OCI-LY3 (cell line): ENCODE results near the gene KIF3A.

Source experiments
- H2AFZ ChIP-seq: fragments of 200-600, 300-600 bp; shearing (Covaris generic); 2 replicates; pipeline ENCODE4 v1.6.0; 2014; ENCODE audit warnings: antibody characterized with exemption, low read depth, low read length
- H3K27ac ChIP-seq: fragments of 200-600, 300-600 bp; sonication (generic); 2 replicates; pipeline ENCODE4 v1.5.1; 2014; ENCODE audit warnings: mild to moderate bottlenecking, low read length, moderate library complexity, mixed read lengths
- H3K27me3 ChIP-seq: fragments of 200-600, 300-600 bp; sonication (generic); 2 replicates; pipeline ENCODE4 v1.6.1; 2014; ENCODE audit warnings: low read depth, low read length, mixed read lengths
- H3K36me3 ChIP-seq: fragments of 200-600, 300-600 bp; sonication (generic); replicated peaks from 2 replicates; pipeline ENCODE3; 2014; ENCODE audit warnings: low read depth, low read length, mixed read lengths
- H3K4me1 ChIP-seq: fragments of 300-600, 200-600 bp; sonication (generic); 2 replicates; pipeline ENCODE4 v1.6.1; 2014; ENCODE audit warnings: low read length, mixed read lengths
- H3K4me2 ChIP-seq: fragments of 200-600, 300-600 bp; sonication (generic); 2 replicates; pipeline ENCODE4 v1.6.1; 2014; ENCODE audit warnings: low read length, mixed read lengths
- H3K4me3 ChIP-seq: fragments of 300-600, 200-600 bp; sonication (generic); 2 replicates; pipeline ENCODE4 v1.5.1; 2014; ENCODE audit warnings: antibody characterized with exemption, mild to moderate bottlenecking, low read length, moderate library complexity
- H3K79me2 ChIP-seq: fragments of 300-600, 200-600 bp; shearing (Covaris generic); 2 replicates; pipeline ENCODE4 v1.6.1; 2014; ENCODE audit warnings: mild to moderate bottlenecking, low read length, mixed read lengths
- H3K9ac ChIP-seq: fragments of 300-600, 200-600 bp; shearing (Covaris generic); 2 replicates; pipeline ENCODE4 v1.6.0; 2014; ENCODE audit warnings: mild to moderate bottlenecking, low read length, moderate library complexity
- H3K9me3 ChIP-seq: fragments of 200-600, 300-600 bp; shearing (Covaris generic); 2 replicates; pipeline ENCODE4 v1.6.1; 2014; ENCODE audit warnings: low read length, mixed read lengths; ENCODE audit not compliant: insufficient read depth
- H4K20me1 ChIP-seq: fragments of 200-600, 300-600 bp; sonication (generic); 2 replicates; pipeline ENCODE4 v1.6.1; 2016; ENCODE audit warnings: low read length, mixed read lengths; ENCODE audit not compliant: insufficient read depth
- CTCF ChIP-seq: fragments of 200-600, 300-600 bp; sonication (generic); IDR thresholded peaks from 2 replicates; pipeline ENCODE4 v1.5.1; 2014; ENCODE audit warnings: antibody characterized with exemption, low read length, low read depth
- EZH2phosphoT487 ChIP-seq: fragments of 200-600 bp; shearing (Covaris generic); IDR thresholded peaks from 2 replicates; pipeline ENCODE4 v1.6.1; 2018; ENCODE audit warnings: antibody characterized with exemption, mixed run types, low read depth

The KIF3A gene

GRCh38 chr5:132664696-132665209 lies 72.6 kb downstream of the KIF3A start:
- Histone ChIP-seq H3K27ac (no peak overlapping the region), H3K27me3 (no peaks in the 10 kb centered on the region), H3K79me2 (no peaks in the 10 kb centered on the region), H3K36me3 (no peaks in the 10 kb centered on the region), H3K9ac (no peak overlapping the region), H4K20me1 (no peaks in the 10 kb centered on the region), H3K9me3 (no peaks in the 10 kb centered on the region), H3K4me1 (peaks cover 14% of the 10 kb centered on the region), H2AFZ (no peak overlapping the region), H3K4me3 (no peak overlapping the region), H3K4me2 (no peak overlapping the region)
- TF ChIP-seq EZH2phosphoT487 (no peak), CTCF (no peak)

GRCh38 chr5:132663771-132664695 lies 73.3 kb downstream of the KIF3A start:
- no peak overlapping the region for H3K27ac ChIP-seq
- TF ChIP-seq CTCF (no peak), EZH2phosphoT487 (no peak)

GRCh38 chr5:132662925-132663770 lies 74.2 kb downstream of the KIF3A start:
- Histone ChIP-seq H4K20me1 (no peaks in the 10 kb centered on the region), H3K4me1 (peaks cover 16% of the 10 kb centered on the region), H3K9me3 (no peaks in the 10 kb centered on the region), H3K4me3 (no peak overlapping the region), H3K27me3 (no peaks in the 10 kb centered on the region), H3K4me2 (0 out of 2 replicates have a peak overlapping the region, but pooled peaks have one; percentile 8), H2AFZ (peak overlapping the region; percentile 82), H3K9ac (no peak overlapping the region), H3K27ac (no peak overlapping the region), H3K79me2 (no peaks in the 10 kb centered on the region), H3K36me3 (no peaks in the 10 kb centered on the region)
- TF ChIP-seq EZH2phosphoT487 (no peak), CTCF (no peak)

More at GRCh38 chr5:132663771-132664695, 73.3 kb downstream of the KIF3A start:
- Histone ChIP-seq H2AFZ (no peak overlapping the region; the same call in 1 of the 2 replicates), H3K4me1 (peaks cover 16% of the 10 kb centered on the region), H3K27me3 (no peaks in the 10 kb centered on the region), H3K9me3 (no peaks in the 10 kb centered on the region), H3K36me3 (no peaks in the 10 kb centered on the region), H3K4me3 (no peak overlapping the region), H3K4me2 (no peak overlapping the region), H4K20me1 (no peaks in the 10 kb centered on the region), H3K79me2 (no peaks in the 10 kb centered on the region), H3K9ac (no peak overlapping the region)
